Stimulated activated CD4-positive, alpha-beta T cell treated with anti-CD3 and anti-CD28 coated beads, Interleukin-15, amount 100 ng/mL, for 48 hours (primary cell): ENCODE measurements around the gene RPS3.

Experiments
- DNase-seq, 2 donors: peaks; one replicate each; pipeline ENCODE4 v3.0.0-alpha.2; 2020; ENCODE audit warnings: low read depth in 2 of 2

RPS3 gene

GRCh38 chr11:75434886-75435570 is 35.7 kb downstream of the RPS3 start:
- no peak for DNase-seq

- no peak for DNase-seq
Measured at GRCh38 chr11:75435571-75435925, 36.2 kb downstream of the RPS3 start.

DNA sequence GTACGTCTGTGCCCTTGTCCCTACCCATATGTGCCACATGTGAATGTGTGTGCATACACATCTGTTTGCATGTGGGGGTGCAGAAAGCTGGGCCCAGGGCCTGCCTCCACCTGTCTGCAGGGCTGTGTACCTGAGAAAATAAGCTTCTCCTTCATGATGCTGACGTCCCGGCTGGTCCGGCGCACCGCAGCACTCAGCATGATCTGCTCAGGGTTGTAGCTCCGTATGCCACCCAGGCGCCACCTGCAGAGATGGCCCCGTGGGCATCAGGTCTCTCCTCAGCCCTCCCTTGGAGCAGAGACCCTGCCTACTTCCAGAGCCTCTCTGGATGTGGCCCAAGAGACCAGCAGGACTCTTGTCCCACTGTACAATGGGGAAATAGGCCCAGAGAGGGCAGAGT is 37.5 kb downstream of the RPS3 start:
- no peak for DNase-seq

DNA sequence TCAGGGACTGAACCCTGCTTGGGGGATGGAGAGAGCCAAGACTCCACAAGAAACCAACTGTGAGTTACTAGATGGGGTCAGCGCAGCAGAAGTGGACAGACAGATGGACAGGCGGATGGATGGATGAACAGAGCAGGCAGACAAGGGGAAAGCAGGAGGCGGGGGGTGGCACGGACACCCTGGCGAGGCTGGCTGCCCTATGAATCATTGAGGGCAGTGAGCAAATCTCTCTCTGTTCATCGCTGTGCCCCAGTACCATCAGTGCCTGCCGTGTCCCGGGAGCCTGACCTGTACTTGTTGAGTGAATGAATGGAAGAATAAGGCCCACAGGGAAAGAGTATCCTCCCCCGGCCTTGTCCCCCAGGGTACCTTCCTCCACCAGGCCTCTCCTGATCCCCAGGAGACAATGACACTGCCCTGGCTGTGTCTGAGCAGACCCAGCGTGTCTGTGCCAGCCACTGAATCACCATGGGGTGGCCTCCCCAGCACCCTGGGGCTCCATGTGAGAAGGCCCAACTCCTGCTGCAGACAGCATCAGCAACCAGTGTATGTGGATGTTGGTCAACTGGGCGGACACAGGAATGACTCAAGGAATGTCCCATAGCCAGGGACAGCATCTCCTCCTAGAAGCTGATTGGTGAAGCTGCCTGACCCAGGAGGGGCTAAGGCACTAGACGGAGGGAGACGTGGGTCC is 38.8 kb downstream of the RPS3 start:
- no peak for DNase-seq

DNA sequence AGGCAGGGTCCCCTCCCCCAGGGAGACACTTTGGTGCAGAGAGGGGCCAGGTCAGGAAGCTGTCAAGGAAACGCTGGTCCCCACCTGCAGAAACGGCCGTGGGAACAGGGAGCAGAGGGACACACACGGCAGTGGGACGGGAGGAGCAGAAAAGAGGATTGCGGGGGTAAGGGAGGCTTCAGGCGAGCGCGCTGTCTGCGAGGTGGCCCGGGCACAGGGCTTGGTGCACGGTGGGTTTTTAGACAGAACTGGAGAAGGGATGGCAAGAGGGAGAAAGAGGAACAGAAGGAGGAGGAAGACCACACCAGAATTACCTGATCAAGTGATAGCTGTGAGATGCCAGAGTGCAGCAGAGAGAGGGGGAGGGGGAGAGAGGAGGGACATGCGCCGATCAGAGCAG is 39.7 kb downstream of the RPS3 start:
- DNase-seq, result no peak

- no peak for DNase-seq
Measured at GRCh38 chr11:75439495-75440120, 40.3 kb downstream of the RPS3 start.

GRCh38 chr11:75440960-75441803 is 41.9 kb downstream of the RPS3 start:
- DNase-seq, result no peak

DNA sequence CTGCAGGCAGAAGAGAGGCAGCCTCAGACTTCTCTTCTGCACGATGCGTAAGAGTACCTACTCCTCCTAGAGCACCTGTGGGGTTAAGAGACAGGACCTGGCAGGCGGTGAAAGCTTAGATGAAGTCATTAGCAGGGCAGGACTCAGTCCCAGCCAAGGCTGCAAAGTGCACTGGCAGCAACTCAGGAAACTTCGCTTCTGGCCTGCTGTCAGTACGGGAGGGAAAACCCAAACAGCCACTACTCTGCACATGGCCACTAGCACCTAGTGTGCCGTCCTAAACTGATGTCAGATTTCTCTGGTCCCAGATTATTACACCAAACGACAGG is 42.5 kb downstream of the RPS3 start:
- no peak for DNase-seq

DNA sequence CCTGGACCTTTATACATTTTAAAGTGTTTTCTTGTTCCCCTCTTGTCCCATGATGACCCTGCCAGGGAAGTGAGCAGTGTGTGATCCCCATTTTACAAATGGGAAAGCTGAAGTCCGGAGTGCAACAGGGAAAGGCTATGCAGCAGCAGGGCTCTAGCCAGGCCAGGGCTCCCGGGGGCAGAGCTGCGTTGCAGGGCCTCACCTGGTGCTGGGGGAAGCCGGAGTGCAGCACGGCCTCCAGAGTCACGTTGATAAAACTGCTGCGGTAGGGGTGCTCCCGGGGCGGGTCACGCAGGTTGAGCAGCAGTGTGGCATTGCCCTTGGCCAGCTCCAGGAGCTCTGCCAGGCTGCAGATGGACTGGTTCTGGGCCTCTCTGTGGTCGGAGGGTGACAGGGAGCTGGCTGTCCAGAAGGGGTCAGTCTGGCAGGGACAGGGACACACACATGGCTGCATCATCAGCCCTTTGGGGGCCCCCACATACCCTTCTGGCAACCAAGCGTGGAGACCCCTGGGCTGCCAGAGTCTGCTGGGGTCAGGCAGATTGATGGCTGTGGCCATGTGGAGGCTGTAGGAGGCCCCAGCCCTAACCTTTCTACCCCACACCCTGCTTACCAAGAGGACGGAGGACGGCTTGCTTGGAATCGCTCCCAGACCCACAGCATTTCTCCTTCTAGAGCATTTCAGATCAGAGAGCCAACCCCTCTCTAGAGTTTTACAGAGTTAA is 43.0 kb downstream of the RPS3 start:
- no peak for DNase-seq

- no peak for DNase-seq
Measured at GRCh38 chr11:75443043-75443442, 43.7 kb downstream of the RPS3 start.

DNA sequence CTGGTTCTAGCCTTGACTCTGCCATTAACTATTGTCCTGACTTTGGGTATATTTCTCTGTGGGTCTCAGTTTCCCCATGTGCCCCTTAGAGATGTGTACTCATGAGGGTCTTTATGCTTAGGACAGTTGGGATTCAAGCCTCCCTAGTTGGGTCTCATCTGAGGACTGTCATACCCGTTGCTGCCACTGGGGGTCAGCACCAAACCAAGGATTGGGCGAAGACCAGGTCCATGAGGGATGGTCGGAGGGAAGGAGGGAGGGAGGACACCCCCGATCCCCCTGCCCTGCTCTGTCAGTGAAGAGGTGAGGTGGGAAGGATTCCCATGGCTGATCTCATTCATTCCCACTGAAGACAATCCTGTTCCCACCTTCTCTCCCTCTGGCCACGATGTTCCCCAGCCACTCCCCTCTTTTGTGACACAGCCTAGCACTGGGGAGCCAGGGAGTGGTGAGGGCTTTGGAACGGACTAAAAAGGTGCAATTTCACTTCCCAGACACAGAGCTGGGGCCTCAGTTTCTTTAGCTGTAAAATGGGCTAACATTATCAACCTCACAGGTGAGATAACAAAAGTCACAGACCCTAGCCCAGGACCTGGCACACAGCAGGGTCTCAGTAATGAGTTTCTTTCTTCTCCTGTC is 46.1 kb downstream of the RPS3 start:
- DNase-seq, result peak; percentile 36 to 66

DNA sequence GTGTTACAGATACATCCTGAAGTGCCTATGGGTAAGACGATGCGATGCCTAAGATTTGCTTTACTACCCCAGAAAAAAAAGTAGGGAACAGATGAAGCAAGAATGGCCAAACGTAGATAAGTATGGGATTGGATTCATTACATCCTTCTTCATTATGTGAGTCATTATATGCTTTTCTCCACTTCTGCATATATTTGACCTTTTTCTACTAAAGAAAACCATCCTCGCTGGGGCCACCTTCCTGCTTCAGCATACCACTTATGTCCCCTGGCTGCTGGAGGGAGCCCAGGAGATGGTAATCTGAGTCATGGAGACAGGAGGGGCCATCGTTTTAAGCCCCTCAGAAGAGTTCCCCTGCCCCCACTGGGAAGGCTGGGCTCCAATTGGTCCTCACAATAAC is 48.1 kb downstream of the RPS3 start:
- no peak for DNase-seq

- no peak for DNase-seq
Measured at GRCh38 chr11:75449271-75449670, 50.0 kb downstream of the RPS3 start.

DNA sequence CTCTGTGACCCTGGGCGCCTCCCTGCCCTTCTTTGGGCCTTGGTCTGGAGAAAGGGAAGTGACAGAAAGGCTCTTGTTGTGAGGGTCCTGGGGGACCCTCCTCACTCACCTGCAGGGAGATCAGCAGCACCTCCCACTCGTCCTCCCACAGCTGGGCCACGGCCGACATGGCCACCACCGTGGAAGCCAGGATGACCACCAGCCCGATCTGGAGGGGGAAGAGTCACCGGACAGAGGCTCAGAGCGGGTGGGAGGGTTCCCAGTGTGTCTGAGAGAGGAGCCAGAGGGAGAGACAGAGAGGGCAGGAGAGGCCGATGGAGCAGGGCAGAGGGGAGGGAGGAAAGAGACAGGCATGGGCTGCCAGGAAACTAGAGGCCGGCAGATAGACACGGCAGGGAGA is 50.5 kb downstream of the RPS3 start:
- no peak for DNase-seq

GRCh38 chr11:75450236-75450635 is 50.9 kb downstream of the RPS3 start:
- no peak for DNase-seq

GRCh38 chr11:75450826-75451821 is 51.8 kb downstream of the RPS3 start:
- peak in 1 of 2 donors; percentile 32 for DNase-seq

GRCh38 chr11:75453916-75454655 is 54.8 kb downstream of the RPS3 start:
- no peak for DNase-seq

- no peak for DNase-seq
Measured at GRCh38 chr11:75454987-75455386, 55.7 kb downstream of the RPS3 start.
